Activated effector memory CD4-positive, alpha-beta T cell treated with anti-CD3 and anti-CD28 coated beads, Interleukin-2, amount 50 U/mL, for 16 hours (primary cell): ENCODE measurements around the gene AHDC1.
A peak's percentile ranks its signal among the peaks of the same experiment; 100 is the strongest.

ENCODE experiments used
- DNase-seq: peaks from one replicate; pipeline ENCODE4 v3.0.0-alpha.2; 2020

AHDC1 gene

DNA sequence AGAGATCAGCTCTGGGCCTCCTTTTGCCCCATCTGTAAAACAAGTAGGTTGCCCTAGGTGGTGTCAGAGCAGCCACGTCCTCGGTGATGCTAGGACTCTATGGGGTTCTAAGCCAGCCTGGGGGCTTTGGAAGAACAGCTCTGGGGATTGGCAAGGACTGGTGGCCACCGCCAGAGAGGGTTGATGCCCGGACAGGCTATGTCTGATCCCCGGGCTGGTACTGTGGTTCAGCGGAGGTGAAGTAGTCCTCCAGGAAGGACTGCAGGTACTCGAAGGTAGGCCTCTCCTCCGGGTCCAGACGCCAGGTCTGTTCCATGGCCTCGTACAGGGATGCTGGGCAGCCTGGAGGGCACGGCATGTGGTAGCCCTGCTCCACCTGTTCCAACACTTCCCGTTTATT lies 8.8 kb upstream of the AHDC1 start:
- no peak for DNase-seq

DNA sequence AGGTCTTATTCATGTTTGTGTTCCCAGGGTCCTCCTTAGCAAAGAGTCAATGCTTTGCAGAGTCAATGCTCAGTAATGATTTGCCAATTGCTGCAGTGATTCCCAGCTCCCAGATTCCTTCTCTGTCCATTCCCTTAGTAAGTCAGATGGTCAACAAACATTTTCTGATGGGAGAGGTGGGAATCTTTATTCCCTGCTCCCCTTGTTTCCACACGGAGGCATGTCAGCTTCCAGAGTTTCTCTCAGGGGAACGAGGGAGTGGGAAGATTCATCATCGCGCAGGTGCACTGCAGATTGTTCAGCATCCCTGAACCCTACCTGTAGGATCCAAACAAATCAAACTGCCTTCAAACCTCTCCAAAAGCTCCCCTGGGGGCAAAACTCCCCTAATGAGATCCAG lies 7.5 kb upstream of the AHDC1 start:
- DNase-seq: no peak

DNA sequence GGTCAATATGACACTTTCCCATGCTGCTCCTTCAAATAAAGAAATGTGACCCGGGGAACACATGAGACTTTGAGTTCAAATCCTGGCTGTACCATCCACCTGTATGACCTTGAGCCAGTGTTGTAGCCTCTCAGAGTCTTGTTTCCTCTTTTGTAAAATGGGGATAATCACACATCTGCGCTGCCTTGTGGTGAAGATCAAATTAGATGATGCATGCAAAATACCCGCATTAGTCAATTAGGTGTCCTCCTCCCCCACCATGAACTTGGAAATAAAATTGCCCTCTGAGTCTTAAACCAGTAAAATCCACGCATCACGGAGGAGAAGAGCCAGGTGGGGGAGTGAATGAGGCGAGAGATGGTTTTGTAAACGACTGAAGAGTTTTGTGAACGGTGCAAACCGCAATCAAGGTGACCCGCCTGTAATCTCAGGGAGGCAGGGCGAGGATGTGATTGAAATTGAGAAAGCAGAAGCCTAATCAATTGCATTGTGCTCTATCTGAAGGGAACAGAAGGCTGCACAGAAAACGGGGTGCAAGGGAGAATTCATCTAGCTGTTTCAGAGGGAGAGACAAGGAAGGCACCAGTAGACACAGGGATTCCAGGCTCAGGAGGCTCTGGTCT lies 5.8 kb upstream of the AHDC1 start:
- DNase-seq: no peak

DNA sequence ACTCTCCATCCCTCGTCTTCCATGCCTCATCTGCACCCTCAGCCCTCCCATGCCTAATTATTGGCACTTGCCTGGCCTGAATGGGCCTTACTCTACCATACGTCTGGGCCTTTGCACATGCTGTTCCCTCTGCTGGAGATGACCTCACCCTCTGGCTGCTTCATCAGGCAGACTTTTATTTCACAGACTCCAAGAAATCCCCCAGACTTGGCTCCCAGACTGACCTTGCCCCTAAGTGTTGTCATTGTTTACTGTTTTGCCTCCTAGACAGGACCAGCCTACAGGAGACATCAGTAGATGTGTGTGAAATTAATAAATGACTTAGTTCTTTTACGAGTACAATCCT lies 5.2 kb upstream of the AHDC1 start:
- no peak for DNase-seq

DNA sequence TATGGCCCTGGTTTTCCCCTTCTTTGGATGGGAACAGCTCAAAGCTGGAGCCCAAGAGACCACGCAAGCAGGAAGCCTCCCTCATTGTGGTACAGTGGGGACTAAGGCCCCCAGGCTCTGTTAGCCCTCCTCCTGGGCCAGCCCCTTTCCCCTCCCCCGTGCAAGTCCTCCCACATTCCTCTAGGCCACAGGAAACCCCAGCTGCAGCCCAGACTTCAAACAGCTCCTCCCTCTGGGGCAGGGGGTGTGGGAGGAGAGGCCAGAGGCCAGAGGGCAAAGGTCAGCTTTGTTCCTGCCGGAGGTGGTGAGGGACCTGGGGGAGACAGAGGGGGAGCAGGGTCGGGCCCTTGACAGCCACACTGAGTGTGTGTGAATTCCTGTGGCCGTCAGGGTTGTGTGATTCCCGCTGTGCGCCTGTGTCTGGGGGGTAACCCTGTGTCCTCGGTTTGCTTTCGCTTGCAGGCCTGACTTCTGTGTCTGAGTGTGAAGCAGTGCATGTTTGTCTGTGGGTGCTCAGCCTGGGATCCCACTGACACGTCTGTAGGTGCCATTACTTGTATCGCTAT lies 3.4 kb upstream of the AHDC1 start:
- no peak for DNase-seq

DNA sequence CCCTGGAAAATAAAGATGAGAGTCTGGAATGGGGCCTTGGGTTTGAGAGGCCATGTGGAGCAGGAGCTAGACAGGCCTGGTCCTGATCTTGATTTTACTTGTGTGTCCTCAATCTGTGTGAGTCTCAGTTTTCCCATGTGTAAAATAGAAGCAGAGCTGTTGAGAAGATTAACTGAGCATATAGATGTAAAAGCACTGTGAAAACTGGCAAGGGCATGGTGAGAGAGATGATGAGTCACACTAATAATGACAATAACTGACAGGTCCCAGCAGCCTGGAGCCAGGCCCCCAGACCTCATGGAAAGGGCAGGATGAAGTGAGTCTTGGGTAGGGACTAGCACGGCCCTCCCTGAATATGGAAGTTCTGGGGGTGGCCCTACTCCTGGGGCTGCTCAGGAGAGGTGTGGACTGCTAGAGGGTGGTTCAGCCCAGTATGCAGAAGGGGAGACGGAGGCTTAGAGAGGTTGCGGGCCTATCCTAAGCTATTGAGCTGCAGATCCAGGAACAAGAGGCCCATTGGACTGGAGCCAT lies 2.8 kb upstream of the AHDC1 start:
- no peak for DNase-seq

DNA sequence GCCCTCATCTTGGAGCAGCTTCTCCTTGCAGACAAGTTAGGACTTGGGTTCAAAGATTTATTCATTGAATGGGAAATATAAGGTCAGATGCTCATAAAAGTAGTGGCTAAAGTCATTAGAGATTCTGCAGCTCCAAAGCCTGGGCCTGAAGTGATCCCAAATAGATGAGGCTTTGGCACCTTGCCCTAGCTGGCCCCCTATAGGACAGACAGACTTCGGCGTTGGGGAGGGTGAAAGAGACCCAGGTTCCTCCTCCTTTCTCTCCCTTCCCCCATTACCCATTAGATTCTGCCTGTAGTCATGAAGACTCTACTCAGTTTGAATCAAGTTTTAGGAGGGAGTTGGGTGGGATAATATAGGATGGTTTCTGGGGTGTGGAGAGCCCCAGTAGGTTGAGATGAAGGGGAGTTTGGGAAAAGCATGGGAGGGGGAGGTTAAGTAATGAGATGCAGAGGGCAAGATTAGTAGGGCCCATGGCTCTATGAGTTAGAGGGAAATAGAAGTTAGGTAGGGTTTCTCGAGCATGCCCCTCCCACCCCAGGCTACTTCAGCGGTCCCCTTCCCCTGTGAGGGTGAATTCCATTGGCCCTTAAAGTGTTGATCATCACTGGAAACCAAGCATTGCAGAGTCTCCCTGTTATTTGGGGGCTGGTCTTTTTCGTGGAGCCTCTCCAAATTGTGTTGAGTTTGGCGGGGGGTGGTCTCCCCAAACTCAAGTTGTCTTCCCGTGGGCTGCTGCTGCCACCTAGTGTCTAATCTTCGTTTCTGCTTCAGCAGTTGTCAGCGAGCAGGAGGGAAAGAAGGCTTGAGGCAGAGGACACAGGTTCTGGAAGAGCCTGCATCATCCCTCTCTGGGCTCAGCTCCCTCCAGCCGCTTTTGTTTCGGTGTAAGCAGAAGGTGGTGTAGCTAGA lies 2.1 kb upstream of the AHDC1 start:
- peak; percentile 86 for DNase-seq

DNA sequence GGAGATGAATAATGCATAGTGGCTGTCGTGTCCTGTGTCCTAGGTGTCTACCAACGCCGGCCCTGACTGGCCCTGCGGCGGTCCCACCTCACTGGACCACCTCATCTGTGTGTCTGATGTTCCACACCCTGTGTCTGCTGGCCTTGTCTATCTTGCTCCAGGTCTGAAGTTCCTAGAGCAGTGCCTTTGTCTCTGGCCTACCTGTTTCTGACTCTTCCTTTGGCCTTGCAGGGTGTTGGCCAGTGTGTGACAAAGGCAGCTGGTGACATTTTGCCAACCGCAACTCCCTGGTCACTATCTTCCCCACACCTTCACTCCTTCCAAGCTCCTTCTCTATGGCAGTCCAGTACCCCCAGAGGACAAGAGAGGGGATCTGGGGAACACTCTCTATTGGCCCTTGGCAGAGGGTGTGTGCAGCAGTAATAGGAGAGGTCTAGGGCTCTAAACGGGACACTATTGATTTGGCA lies 1.4 kb upstream of the AHDC1 start:
- no peak for DNase-seq

DNA sequence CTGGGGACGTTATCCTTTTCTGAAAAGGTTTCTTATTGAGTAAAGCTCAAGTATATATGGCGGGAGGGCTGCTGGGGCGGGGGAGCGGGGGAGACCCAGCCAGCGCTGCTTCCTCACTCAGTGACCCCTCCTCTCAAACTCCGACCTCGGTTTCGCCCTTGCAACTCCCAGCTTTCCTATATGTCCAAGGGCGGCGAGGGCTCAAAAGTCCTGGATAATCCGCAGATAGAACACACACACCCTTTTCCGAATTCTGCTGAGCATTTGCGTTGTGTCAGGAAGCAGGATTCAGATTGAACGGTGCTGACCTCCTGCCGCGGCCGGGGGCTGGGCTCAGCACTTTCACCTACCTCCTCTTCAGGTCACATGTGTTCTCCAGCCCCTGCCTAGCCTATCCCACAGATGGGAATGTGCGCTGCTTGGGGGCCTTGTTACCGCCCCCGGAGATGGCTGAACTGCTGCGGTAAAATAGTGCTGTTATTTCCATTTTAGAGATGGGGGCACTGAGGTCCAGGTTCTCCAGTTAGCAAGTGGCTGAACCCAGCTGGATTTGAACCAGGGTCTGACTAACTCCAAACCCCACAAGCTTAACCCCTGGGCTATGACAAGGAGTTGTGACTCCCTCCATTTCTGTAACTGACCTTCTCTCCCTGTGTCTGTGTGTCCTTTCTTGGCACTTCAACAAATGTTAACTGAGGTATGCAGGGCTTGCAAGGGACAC lies 795 bp upstream of the AHDC1 start:
- no peak for DNase-seq

DNA sequence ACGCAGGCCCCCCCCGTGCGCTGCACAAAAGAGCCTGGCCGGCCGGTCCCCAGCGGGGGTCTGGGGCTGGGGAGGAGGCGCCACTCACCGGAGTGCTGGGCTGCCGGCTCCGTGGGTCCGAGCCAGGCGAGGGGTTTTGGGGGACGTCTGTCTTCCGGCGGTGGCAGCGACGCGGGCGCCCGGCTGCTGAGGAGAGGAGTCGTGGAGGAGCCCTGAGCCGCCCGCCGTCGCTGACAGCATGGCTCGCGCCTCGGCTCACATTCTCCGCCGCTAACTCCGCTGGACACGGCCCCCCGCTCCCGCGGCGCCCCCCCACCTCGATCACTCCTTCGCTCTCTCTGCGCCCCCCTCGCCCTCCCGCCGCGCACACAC lies 649 bp downstream of the AHDC1 start:
- peak; percentile 74 for DNase-seq

DNA sequence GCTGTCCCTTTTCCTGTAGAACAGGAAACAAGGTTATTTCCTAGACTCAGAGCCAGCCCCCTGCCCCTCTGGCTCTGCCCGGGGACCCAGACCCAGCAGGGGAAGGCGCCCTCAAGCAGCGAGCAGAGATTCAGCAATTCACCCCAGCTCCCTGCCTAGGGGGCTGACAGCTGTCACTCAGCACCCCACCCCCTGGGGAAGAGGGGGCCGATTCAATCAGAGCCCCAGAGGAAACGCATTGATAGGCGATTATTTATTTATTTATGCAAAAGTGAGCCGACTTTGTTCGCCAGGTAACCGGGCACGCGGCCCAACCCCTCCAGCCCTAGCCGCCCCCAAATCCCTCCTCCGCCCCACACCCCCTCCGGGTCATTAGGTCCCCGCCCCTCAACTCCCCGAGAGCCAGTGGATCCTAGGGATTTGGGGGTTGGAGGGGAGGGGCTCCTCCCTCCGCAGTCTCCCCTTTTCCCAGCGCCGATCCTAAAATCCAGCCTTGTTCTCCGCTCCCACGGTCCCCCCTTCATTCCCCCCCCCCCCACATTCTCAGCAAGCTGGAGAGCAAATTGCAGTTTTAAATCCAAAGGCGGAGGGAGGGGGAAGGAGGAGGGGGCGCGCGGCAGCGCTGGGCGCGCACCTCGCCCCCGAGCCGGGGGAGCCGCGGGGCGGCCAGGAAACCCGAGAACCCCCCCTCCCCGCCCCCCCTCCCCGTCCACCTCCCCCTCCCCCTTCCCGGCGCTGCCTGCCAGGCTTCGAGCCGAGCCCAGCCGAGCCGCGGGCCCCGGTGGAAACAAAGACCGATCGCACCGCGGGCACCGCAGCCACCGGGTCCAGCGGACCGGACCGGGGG lies 1.3 kb downstream of the AHDC1 start:
- peak; percentile 75 for DNase-seq

DNA sequence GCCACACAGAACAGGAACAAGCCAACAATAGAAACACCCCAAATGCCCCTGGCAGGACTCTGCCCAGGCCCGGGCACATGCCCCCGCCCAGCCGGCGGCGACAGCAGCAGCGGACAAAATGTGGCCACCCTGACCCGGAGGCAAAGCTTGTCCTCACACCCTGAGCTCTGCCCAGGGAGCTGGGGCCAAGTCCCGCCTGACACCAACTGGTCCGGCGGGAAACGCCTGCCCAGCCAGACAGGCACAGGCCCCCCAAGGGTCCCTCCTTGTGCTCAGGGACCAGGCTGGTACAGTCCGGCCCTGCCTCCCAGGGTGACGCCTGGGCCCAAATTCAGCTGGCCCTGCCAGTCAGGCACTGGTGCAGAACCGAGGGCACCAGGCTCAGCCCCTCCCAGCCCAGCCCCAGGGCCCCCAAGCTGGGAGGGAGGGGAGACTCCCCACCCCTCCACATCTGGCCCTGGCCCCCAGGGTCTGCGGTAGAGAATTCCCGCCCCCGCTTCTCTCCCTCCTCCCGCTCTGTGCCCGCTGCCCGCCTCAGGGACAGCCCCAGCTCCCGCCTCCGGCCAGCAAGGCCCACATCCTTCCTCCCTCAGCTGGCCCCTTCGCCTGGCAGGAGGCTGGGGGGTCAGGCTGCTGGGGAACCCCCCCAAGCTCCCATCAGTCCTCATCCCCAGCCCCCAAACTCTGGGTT lies 2.0 kb downstream of the AHDC1 start:
- no peak for DNase-seq

DNA sequence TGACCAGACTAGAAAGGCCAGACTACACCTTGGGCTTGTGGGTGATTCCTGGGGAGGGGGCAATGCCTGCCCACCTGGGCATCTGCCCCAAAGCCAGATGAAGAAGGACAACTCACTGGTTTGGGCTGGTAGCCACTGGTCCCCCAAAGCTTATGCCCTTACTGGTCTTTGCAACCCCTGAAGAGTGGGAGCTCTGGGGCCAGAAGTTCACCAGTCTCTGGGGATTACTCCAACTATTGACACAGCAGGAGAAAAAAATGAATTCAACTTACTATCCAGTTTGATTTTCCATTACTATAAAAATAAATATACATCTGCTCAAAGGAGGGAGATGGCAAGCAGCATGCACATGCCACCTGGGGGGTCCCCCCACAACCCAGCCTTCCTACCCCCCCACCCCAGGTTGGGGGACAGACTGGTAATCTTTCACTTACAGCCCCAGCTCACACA lies 2.6 kb downstream of the AHDC1 start:
- DNase-seq: no peak

DNA sequence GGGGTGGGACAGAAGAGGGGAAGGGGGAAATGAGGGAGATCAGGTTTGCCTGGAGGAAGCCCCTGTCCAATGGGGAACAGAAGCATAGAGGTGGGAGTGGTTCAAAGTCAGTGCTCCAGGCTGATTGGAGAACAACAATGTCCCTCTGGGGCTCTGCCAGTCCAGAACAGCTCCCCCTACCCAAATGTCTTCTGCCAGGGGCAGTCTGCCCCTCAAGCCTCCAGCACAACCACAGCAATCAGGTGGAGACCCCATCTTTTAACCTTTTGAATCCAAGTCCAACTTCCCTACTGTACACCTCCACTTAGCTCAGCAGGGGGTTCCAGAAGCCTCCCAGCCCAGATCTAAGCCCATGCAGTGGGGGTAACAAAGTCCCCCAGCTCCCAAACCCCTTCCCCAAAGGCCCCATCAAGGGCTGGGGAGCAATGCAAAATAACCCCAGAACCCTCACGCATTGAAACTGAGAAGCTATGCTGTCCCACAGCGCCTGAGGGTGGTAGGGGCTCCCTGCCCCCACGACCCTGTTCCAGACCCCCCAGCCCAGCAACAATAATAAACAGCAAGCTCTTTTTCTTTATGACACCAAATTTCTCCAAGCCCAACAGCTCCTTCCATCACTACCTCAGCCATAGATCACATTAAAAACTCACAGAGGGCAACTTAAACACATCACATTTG lies 3.3 kb downstream of the AHDC1 start:
- DNase-seq: no peak

DNA sequence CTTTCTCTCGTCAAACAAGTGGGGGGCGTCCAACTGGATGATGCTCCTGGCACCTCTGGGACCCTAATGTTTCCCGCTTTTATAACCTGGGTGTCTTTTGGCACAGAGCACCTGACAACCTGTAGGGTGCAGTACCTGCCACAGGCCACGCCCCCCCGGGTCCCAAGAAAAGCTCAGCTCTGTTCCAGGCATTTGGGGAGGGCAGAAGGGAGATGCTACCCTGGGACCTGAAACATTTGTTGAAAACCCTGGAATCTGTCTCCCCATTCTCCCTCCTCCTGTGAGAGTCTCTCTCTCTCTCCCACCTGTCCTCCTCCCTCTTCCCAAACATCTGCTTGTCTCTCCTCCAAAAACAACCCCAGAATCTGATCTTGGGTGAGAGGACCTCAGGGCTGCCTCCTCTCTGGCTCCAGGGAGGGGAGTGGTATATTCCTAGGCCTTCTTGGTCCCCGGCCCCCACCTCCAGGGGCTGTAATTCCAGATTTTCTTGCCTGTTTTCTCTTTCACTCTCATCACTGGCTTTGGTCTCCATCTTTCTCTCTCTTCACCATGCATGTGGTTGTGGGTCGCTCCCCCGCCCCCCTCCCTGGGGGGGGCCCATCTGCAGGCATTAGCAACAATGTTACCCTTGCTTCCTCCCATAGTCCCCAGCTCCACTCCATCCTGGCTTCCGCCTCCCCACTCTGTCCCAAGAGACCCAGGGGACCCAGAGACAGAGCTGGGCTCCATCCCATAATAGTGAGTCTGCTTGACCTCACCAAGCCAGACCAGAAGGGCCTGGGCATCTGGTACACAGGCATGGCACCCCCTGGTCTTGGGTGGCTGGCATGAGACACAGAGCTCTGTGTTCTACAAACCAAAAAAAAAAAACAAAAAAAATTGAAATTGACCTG lies 4.1 kb downstream of the AHDC1 start:
- no peak for DNase-seq

DNA sequence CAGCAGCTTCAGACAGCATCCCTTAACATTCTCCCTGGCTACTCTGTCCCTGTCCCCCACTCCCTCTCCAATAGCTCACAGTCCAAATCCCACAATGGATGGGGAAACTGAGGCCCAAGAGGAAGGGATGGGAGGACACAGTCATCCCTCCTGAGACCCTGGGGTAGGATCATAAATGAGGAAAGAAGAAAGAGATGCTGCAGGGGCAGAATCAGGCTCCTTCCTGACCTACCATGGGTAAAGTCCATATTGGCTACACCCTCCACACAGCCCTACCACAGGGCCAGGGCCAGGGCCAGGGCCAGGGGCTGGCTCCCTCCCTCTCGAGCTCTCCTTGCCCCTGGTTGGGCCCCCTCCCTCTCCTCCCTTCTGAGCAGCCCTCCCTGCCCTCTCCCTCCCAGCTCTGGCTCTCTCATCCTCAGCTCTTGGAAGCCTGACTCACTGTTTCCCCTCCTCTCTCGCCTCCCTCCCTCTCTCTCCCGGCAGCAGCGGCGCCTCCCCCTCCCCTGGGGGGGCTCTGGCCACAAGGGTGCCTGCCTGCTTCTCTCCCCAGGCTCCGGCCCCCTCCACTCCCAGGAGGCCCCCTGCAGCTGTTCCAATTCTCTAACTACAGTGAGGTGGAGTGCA lies 4.9 kb downstream of the AHDC1 start:
- DNase-seq: peak; percentile 78

DNA sequence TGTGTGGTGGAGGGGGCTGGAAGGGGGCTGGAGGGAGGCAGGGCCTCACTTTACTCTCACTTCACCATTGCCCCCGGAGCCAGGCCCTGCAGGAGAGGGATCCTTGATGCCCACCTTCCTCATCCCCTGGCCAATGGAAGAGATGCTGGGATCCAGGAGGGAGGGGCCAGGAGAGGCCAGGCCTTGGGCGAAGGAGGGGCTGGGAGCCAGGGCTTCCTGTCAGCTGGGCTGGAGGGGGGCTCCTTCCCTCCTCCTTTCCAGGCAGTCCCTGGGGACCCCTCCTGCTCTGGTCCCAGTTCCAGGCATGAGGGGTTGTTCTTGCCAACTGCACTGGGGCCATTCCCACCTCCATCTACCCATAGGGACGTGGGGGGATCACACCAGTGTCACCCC lies 5.7 kb downstream of the AHDC1 start:
- no peak for DNase-seq

DNA sequence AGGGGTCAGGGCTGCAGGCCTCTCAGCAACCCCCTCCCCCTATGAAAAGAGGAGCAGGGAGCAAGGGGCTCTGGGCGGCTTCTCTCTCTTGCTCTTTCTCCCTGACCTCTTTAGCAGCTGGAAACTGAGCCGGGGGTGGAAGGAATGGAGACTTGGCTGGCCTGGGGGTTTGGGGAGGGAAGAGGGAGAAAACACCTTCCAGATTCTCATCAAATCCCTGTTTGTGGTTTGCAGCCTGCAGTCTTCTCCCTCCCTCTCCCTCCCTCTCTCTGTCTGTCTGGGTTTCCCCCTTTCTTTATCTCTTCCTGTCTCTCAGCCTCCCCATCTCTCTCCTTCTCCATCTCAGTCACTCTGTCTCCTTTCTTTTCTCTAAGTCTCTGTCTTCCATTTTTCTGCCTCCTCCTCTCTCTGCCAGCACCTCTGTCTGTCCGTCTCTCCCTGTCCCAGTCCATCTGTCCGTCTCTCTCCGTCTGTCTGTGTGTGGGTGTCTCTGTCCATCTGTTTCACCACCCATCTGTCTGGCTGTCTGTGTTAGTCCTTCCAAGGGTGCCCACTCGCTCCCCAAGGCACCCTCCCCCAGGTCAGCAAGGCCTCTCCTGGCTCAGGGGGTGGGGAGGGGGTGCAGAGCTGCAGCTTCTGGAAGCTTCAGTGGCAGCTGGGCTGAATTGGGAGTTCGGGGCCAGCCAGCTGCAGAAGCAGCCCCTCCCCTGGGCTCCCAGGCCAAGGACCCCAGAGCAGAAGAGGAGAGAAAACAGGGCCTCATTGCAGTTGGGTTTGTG lies 6.2 kb downstream of the AHDC1 start:
- no peak for DNase-seq

DNA sequence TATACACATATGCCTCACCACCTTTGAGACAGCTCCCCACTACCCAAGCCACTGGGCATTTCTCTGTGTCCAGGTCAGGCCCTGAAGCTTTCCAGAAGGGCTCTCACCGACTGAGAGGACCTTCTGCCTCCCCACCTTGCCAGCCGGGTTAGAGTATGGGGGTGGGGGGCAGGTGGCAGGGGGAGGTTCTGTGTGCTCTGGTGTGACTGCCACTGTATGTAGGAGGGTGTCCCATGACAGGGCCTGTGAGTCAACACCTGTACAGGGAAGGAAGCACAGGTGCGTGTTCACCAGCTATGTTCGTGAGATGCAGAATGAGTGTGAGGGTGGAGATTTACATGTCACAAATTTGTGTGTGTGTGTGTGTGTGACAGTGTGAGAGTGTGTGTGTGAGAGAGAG lies 7.0 kb downstream of the AHDC1 start:
- DNase-seq: no peak
